CD1c-positive myeloid dendritic cell (primary cell): ENCODE results near the gene SERPINB1.
"Not testable (repeated sequence)": the region's sequence is repeated elsewhere in the genome, so short reads cannot be mapped to it uniquely, and the experiment has no call there.

Source experiments
- DNase-seq: peaks from one replicate; pipeline ENCODE4 v3.0.0-alpha.2; 2016; ENCODE audit errors: extremely low spot score

SERPINB1 gene

DNA sequence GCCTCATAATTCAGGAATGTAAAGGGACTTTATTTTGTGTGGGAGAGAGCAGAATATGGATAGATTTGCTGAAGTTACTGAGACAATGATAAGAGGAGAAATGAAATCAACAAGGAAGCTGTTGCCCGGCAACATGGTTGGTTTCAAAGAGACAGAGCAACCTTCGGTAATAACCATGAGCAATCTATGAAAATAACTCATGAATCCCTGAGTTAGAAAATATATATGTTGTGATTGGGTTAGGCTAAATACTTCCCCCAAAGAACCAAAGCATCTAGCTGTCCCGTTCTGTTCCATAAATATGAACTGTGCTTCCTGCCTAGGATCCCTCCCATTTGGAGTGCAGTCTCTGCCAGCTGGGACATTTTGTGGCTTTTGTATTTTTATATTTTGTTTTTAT is 23.1 kb downstream of the SERPINB1 start:
- DNase-seq: peak; percentile 12

DNA sequence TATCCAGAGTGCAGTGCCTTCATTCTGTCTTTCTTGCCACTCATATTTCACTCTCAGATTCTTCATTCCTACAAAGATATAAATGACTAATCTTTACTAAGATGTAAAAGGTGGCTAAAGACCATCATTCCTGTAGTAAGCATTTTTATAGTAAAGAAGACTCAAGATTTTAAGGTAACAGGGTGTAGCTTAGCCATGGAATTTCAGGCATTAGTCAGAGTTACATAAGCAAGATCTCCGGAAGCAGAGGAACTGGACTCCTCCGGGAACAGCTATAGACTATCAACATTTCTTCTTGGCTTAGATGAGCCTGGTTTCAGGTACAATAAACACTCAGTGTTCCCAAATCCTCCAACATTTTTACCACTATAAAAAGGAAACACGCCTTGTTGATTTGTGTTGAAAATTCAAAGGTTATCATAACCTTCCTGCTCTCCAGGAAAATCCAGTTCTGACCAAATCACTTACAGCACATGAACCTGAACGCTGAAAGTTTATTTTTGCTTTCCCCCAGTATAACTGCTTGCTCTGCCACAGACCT is 23.7 kb downstream of the SERPINB1 start:
- DNase-seq: no peak

DNA sequence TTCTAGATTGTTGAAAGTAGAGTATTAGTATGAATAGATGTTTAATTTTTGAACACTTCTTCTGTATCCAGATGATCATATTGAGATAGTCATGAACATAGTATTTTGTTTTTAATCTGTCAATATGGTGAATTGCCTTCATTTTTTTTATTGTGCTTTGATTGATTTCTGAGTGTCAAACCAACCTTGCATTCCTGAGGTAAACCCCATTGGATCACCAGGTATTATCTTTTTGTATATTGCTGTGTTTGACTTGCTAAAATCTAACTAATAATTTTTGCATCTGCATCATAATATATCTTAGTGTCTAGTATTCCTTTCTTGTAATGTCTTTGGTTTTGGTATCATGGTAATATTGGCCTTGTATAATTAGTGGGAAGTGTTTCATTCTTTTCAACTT is 25.5 kb downstream of the SERPINB1 start:
- DNase-seq: no peak

DNA sequence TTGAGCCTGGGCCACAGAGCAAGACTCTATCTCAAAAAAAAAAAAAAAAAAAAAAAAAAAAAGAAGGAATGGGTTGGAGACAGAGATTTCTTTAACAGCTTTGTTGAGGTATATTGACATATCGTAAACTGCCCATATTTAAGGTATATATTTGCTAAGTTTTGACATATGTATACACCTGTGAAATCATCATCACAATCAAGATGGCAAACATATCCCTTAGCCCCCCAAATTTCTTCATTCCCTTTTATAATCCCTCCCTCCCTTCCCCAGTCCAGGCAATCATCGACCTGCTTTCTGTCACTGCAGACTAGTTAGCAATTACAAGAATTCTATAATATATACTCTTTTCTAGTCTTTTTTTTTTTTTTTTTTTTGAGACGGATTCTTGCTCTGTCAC is 29.0 kb downstream of the SERPINB1 start:
- DNase-seq: no peak

DNA sequence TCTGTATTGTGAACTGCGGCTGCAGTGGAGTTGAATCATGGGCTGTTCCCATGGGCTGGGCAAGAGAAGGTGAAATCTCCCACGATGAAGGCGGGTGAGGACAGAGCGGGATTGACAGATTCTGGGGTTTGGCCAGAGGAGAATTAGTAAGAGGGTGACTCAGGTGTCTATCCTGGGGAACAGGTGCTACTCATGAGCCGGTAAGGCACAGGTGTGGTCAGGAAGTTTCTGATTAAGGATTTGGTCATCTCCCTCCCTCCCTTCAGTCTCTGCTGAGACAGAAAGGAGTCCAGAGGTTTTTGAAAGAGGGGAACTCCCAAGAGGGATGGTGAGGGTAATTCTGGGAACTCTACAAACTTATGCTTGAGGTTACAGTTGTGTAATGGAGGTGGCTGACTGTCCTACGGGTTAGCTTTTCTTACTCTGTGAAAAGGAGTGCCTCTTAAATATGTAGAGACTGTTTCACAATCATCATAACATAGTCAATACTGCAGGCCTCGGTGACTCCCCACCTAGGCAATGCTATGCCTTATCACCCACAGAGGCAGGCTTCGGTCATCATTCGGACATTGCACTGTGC is 31.5 kb downstream of the SERPINB1 start:
- DNase-seq: no peak

DNA sequence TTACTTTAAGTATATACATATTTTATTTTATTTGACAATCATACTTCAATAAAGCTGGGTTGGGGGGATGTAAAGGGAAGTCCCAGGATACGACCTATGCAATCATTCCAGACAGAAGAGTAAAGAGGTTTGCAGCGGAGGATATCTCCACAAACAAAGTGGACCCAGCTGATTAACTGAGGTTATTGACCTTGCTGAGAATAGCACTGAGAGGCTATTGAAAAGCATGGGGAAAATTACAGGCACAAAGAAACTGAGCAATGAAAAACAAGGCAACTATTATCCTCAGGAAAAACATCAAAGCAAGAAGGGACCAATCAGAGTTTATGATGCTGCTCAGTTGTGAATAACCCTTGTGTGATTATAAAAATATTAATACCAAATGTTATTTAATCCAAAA is 32.6 kb downstream of the SERPINB1 start:
- no peak for DNase-seq

DNA sequence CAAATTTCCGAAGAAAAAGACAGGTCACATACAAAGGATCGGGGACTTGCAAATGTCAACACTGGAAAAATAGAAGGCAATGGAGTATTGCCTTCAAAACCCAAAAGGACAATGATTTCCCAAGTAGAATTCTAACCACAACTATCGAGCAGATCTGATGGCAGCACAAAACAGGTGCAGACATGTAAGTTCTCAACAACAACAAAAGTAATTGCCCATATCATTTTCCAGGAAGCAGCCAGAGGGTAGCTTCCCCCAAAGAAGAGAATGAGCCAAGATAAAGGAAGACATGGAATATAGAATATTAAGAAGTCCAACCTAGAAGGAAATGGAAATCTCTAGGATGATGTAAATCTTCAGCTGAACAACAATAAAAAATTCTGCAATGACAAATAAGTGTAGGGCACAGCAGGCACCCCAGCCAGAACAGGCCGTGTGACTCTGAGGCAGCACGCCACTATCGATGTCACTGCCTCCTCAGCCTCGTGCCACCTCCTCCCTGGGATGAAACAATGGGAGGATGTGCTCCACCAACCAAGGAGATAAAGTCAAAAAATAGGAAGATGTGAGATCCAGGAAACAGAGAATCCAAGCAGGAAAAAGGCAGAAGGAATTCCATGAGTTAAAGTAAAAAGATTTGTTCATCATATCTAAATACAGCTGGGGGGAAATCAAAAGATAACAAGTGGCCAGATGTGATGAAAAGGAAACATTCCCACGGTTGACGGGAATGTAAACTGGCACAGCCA is 34.1 kb downstream of the SERPINB1 start:
- DNase-seq: no peak

DNA sequence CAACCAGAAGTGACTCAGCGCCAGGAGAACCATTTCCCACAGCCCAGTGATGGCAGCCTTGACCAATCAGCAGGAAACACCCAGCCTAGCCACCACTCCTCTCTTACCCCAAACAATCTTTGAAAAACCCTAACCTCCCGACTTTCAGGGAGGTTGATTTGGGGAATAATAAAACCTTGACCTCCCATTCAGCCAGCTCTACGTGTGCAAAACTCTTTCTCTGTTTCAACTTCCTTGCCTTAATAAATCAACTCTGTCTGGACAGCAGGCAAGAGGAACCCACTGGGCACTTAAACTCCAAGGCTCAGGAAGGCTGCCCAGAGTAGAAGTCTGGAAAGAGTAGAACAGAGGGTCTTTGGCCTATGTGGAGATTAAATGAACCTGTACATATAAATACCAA is 35.0 kb downstream of the SERPINB1 start:
- no peak for DNase-seq

DNA sequence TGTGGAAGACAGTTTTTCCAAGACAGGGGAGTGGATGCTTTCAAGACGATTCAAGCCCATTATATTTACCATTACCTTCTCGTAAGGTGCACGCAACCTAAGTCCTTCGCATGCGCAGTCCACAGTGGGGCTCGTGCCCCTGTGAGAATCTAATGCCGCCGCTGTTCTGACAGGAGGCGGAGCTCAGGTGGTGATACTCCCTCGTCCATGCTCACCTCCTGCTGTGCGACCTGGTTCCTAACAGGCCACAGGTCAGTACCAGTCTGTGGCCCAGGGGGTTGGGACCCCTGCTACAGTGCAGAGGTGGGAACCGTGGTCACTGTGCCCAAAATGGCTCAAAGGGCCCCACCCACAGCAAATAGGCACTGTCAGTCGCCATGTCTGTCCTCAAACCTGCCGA is 36.6 kb downstream of the SERPINB1 start:
- no peak for DNase-seq

DNA sequence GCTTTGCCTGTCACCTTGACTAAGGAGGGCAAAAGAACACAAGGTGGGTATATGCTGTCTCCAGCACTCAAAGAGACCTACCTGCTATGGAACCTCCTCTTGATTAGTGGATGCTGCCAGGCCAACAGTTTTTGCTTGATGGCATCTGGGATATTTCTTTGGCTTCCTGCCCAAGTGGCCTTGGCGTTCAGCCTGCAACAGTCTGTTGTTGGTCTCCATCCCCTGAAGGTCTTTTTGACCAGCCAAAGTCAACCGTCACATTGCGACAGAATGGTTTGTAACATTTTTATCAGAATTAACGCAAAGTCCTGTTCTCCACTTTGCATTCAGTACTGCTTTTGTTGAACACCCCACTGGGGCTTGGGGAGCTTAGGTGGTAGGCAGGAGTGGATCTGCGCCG is 37.1 kb downstream of the SERPINB1 start:
- DNase-seq: no peak

DNA sequence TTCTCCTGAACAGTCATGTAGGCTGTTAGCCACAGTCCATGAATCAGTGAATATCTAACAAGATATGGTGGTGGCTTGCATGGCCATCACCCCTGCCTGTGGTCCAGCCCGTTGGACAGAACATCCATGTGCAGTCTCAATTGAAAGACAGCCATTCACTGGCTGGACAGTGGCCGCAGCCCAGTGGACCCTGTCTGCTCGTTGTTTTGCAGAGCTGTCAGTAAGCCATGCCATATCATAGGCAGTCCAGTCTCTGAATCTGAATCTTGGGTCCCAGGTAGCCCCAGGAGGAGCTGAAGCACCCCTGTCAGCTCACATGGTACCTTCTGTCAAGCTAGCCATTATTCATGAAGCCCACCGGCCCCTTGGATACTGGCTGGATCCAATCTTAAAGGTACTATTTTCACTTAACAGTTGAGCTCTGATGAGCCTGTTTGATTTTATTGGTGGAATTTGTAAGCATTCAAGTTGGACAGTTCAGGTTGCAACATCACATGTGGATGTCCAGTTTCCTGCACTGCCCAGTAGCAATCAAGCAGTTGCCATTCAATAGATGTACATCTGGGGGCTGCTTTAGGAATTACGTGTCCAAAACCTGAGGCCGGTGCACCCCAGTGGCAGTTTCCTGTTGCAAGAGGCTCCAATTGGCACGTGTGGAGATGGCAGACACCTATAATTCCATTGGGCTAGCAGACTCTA is 37.8 kb downstream of the SERPINB1 start:
- DNase-seq: no peak

DNA sequence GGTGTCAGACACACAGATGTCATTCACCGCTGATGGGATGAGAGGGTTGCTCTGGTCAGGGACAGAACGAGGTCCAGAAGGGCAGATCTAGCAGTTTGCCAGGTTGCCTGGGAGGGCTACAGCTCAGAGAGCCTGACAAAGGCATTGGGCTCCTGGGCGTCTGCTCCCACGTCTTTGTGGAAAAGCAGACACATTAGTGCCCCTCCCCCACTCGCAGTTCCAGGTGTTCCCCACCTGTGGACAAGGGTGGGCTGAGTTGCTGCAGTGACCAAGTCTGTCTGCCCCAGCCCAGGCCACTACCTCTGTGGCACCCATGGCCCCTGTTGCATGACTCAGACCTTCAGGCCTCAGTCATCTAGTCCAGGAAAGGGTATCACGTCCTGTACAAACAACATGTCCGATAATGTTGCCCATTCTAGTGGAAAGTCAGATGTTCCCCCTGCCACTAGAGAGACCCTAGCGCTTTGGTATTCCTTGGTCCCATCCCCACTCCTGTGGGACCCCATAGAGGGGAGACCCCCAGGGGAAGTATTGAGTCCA is 39.1 kb downstream of the SERPINB1 start:
- no peak for DNase-seq

DNA sequence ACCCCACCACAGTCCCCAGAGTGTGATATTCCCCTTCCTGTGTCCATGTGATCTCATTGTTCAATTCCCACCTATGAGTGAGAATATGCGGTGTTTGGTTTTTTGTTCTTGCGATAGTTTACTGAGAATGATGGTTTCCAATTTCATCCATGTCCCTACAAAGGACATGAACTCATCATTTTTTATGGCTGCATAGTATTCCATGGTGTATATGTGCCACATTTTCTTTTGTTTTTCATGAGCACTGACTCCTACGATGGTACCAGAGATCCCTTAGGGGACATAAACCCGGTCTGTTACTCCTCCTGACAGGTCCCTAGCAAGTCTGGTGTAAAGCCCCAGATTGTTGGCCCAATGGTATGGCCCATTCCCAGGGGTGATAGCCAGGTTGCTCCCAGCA is 40.0 kb downstream of the SERPINB1 start:
- not testable (repeated sequence) for DNase-seq

DNA sequence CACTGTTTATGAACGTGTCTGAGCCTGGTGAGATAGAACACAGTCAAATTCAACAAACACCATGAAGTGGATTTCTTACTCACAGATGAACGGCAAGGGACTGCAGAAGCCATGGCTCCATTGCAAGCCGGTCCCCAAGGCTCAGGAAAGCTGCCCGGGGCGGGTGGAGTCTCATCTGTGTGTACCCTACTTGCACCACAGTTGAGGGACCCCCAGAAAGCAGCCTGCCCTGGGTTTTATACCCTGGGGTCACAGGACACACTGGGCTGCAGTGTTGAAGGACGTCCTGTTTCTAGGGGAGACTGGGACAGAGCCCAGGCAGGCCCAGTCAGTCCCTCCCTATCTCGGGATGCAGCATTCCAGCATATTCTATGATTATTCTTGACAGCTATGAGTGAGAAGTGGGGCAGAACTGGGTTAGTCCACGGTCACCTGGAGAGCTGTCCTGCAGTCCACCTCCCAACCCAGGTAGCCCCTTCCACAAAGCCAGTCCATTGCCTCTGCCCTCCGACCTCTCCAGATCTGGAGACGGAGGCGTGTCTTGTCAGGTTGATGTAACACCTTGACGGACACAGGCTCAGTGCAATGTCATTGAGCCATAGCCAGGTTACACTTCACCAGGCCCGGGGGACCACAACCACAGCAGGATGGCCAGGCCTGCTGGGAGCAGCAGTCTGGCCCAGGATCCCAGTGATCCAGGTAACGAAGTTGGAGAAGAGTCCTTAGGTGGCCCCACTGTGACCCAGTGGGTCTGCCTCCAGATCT is 40.9 kb downstream of the SERPINB1 start:
- DNase-seq: no peak

DNA sequence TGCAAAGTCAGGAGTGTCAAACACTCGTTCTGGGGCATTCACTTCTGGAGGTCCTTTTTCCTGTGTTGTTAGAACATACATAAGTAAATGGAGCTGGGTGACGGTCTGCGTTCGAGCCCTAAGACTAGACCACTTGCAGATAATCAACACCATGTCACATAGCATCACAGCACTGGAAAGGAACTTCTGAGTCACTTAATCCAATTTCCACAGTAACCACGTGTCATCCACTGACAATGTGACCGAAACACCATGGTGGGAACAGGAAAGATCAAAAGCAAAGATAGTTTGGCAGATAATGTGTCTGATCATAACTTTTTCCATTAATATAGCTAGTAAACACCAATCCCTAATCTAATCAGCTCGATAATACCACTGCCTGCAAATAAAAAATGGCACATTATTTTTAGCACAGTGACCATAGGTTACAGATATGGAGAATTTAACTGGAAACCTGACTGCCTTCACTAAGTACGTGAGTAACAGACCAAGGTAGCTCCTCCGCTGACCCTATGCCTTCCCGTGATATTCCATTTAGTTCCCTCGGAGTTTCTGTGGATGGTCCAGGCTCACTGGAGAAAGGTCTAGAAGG is 41.6 kb downstream of the SERPINB1 start:
- peak; percentile 30 for DNase-seq

DNA sequence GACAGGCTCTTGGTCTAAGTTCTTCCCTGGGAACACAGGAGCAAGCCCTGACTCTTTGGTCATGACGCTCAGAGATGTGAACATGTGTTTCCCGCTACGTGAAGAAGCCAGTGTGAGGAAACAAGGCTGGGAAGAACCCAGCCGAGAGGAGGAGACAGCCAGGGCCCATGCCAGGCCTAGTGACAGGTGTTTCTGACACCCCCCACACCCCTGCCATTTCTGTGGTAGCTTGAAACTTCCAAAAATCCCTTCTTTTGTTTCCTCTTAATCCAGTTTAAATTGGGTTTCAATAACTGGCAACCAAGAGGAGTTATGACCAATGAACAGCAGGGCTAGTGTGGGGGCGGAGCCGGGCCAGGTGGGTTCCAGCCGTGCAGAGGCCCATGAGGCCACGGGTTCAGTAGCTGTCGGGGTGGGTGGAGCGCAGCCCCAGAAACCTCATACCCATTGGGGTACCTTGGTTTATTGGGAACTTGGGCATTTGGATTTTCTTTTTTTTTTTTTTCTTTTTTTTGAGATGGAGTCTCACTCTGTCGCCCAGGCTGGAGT is 43.0 kb downstream of the SERPINB1 start:
- DNase-seq: no peak

DNA sequence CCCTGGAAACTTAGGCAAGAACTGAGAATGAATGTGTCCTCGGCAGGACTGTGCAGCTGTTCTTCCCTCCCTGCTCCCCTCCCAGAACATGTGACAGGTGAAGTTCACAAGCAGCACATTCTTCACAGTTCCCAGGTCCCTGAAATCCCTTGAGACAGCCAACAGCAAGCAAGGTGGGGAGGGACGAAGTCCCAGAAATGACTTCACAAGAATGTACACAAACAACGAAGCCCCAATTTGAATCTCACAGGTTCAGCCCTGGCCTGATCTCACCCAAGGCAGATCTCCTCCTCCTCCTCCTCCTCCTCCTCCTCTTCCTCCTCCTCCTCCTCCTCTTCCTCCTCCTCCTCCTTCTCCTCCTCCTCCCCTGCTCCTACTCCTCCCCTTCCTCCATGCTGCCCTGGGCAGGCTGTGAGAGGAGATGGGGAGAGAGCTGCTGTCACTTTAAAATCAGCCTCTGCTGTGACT is 44.1 kb downstream of the SERPINB1 start:
- no peak for DNase-seq

DNA sequence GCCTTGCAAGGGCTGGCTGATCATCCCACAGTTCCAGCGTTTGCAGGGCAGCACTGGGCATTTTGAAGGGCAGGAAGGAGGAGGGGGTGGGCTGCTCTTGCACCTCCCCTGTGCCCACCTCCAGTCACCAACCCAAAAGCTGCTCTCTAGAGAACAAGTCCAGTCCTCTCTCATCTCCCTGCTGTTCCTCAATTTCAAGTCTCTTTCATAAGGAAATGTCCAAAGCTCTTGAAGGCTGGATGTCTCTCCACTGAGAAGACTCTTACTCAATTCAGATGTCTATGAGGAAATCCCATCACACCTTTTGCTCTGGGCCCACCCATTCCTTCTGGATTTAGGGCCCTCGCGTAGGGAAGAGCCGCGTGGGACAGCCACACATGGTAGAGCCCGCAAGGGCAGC is 44.8 kb downstream of the SERPINB1 start:
- peak; percentile 60 for DNase-seq

DNA sequence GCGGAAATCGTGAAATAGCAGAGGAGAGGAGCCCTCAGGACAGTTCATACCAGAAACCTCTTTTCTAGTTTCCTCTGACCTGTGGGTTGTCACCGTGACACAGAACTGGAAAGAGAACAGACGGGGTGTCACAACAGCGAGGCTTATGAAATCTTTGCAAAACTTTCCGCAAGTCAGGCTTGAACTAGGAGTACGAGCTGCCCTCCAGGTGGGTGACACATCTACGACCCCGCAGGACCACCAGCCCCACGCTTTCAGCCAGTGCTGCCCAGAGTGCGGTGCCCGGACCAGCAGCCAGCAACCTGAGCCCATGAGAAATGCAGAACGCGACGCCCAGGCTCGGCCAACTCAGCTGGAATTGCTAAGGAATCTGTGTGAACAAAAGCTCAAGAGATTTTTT is 45.7 kb downstream of the SERPINB1 start:
- DNase-seq: peak; percentile 77

DNA sequence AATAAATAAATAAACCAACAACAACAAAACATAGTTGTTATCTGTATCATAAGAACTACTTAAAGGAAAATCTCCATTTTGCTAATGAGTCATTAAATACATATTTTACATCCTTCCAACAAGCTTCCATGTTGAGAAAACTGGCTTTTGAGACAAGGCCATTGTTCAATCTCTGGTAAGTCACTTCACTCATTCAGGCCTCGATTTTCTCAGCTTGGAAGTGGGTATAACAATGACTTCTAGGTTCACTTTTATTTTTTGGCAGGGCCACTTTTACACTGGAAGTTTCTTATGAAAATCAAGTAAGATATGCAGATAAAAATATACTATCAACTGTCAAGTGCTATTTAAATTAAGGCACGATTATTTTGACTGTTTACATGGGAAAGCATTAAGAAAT is 46.5 kb downstream of the SERPINB1 start:
- DNase-seq: no peak

DNA sequence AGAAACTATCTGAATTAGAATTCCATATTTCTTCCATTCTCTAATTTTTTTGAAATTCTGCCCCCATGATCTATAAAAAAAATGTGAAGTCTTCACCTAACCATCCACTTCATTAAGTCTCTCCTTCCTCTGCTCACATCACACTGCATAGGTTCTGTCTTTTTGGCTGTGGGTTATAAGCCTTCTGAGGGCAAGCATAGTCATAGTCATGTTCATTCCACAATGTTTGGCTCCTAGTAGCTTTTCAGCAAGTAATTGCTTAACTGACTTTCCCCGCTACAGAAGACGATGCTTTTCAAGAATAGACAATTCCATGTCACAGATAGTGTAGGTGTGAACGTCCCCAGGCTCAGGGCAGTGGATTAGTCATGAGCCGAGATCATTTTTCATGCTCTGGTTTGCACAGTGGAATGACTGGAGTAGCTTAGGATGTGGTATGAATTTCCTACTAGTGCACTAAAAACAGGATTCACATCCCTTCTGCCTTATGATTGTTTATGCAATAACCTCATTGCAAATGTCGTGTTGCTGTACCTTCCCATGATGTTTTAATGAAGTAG is 47.4 kb downstream of the SERPINB1 start:
- peak; percentile 60 for DNase-seq
